ENCODE results near the gene DUS2.

GRCh38 chr16:68096491-68096890 is 73.4 kb downstream of the DUS2 start:
- TF ChIP-seq, protein P1, sequence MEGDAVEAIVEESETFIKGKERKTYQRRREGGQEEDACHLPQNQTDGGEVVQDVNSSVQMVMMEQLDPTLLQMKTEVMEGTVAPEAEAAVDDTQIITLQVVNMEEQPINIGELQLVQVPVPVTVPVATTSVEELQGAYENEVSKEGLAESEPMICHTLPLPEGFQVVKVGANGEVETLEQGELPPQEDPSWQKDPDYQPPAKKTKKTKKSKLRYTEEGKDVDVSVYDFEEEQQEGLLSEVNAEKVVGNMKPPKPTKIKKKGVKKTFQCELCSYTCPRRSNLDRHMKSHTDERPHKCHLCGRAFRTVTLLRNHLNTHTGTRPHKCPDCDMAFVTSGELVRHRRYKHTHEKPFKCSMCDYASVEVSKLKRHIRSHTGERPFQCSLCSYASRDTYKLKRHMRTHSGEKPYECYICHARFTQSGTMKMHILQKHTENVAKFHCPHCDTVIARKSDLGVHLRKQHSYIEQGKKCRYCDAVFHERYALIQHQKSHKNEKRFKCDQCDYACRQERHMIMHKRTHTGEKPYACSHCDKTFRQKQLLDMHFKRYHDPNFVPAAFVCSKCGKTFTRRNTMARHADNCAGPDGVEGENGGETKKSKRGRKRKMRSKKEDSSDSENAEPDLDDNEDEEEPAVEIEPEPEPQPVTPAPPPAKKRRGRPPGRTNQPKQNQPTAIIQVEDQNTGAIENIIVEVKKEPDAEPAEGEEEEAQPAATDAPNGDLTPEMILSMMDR (IDR thresholded peaks at IDR 0.05; ENCODE audit: control extremely low read depth in 1 of 3, insufficient read depth in 1 of 3, low read depth in 1 of 3, low read length in 3 of 3) = no peak
- no peak for TF ChIP-seq POLR2A (IDR thresholded peaks at IDR 0.05; ENCODE audit: control extremely low read depth in 1 of 2, low read depth in 2 of 2, low read length in 2 of 2)
- no peak for TF ChIP-seq TAF1 (IDR thresholded peaks at IDR 0.05; ENCODE audit: low read depth, low read length)
- TF ChIP-seq CBX8 (IDR thresholded peaks at IDR 0.05; ENCODE audit: borderline replicate concordance, low read depth, low read length) = no peak
- TF ChIP-seq EP300 (IDR thresholded peaks at IDR 0.05; ENCODE audit: borderline replicate concordance in 1 of 2, low read depth in 2 of 2, low read length in 2 of 2) = no peak
- TF ChIP-seq TCF12 (IDR thresholded peaks at IDR 0.05; ENCODE audit: low read depth, low read length) = no peak
- TF ChIP-seq POLR2AphosphoS5 (IDR thresholded peaks at IDR 0.05; ENCODE audit: low read depth, low read length) = no peak

All from H1 (cell line).